Retinal pigment epithelial cell (primary cell): Measurements from ENCODE around the gene OR2J2.
"Not testable (repeated sequence)": the region's sequence is repeated elsewhere in the genome, so short reads cannot be mapped to it uniquely, and the experiment has no call there.

Experiments
- DNase-seq: peaks from one replicate; pipeline ENCODE4 v3.0.0-alpha.2; 2010; ENCODE audit warnings: low read depth
- H3K4me3 ChIP-seq: 2 replicates; pipeline ENCODE4 v1.5.1; 2011; ENCODE audit warnings: mild to moderate bottlenecking, low read length, control low read depth, moderate library complexity
- TF ChIP-seq, protein P1 (sequence below): conservative IDR thresholded peaks from 2 replicates; pipeline ENCODE4 v1.5.1; 2011; ENCODE audit warnings: low read depth, low read length, control low read depth, inconsistent platforms

Gene OR2J2

DNA sequence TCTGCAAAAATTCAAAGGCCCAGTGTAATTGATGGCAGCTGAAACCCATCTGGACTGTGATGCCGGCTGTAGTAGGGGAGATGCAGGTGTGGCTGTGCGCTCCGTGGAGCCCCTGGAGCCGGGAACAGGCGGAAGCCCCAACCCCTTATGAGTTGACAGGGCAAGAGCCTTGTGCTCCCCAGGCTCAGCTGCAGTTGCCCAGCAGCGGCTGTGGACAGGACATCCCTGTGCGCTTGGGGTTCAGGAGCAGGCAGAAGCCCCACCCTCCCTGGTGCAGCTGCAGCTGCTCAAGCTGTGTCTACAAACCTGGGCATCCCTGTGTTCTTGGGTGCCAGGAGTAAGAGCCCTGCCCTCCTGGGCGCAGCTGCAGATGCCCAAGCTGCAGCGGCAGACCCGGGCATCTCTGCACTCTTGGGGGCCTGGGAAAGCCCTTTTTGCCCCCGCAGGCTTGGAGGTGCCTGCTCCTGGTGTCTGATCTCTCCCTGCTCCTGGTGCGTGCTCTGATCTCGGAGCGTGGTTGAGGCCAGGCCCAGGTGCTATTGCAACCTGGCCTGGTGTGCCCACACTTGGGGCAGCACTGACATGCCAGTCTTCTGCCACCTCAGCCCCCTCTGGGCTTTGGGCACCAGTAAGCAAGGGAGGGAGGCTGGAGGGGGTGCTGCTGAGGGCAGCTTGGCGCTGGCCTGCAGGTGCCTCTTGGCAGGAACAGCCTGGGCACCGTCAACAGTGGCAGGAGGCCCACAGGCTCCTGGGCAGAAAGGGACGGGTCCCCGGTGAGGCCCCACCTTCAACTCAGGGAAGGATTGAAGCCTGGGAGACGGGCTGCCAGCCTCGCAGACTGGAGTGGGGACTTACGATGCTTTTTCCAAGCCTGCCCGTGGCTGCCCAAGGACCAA lies 30.3 kb downstream of the OR2J2 start:
- H3K4me3 ChIP-seq = no peak overlapping the region
- DNase-seq = no peak
- TF ChIP-seq, protein P1, sequence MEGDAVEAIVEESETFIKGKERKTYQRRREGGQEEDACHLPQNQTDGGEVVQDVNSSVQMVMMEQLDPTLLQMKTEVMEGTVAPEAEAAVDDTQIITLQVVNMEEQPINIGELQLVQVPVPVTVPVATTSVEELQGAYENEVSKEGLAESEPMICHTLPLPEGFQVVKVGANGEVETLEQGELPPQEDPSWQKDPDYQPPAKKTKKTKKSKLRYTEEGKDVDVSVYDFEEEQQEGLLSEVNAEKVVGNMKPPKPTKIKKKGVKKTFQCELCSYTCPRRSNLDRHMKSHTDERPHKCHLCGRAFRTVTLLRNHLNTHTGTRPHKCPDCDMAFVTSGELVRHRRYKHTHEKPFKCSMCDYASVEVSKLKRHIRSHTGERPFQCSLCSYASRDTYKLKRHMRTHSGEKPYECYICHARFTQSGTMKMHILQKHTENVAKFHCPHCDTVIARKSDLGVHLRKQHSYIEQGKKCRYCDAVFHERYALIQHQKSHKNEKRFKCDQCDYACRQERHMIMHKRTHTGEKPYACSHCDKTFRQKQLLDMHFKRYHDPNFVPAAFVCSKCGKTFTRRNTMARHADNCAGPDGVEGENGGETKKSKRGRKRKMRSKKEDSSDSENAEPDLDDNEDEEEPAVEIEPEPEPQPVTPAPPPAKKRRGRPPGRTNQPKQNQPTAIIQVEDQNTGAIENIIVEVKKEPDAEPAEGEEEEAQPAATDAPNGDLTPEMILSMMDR = no peak

DNA sequence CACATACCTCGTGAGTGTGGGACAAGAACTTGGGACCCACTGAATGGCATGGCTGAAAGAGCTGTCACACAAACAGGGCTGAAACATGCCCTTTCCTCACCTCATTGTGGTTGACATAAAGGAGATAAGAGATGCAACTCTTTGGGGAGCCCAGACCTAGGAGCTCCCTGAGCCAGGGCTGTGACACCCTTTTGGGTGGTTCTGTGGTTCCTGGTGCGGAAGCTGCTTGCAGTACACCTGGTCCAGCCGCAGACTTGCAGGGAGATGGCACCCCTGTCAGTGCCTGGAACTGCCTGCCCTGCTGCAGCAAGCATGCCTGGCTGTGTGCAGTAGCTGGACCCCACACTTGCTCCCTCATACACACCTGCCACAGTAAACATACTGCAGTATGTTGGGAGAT lies 31.3 kb downstream of the OR2J2 start:
- TF ChIP-seq, protein P1 = no peak
- no peak overlapping the region for H3K4me3 ChIP-seq
- no peak for DNase-seq

DNA sequence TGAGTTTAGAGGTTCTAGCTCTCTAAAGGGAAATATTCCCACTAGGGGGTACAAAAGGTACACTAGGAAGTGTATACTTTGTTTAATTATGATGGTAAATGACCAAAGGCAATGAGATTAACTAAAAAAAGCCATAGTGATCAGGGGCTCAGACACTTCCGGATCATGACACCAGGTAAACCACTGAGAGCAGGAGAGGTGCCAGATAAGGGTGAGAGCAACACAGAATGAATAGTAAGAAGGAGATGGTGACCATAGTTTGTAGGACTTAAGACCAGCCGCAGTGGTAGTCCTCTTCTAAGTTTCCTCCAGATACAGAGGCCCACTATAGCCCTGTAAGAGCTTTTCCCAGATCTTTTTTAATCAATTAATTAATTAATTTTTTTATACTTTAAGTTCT lies 40.8 kb downstream of the OR2J2 start:
- TF ChIP-seq, protein P1 = no peak
- H3K4me3 ChIP-seq = no peak overlapping the region
- DNase-seq = no peak

DNA sequence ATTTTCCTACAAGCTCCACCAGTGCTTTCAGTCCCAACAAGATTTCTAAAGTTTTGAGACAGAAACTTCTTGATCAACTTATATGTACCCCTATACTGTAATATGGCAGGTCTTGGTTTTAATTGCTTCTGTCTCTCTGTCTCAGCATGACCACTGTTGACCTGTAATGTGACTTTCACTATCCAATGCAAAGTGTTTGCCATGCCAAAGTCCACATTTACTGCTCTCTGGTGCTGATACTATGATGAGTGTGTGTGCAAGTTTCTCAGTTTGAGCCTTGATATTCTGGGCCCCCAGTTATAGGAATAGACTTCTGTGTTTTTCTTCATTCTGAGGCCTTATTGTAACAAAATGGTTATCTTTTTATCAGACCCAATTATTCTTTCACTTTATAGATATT lies 45.8 kb downstream of the OR2J2 start:
- TF ChIP-seq, protein P1 = no peak
- DNase-seq = no peak
- no peak overlapping the region for H3K4me3 ChIP-seq

DNA sequence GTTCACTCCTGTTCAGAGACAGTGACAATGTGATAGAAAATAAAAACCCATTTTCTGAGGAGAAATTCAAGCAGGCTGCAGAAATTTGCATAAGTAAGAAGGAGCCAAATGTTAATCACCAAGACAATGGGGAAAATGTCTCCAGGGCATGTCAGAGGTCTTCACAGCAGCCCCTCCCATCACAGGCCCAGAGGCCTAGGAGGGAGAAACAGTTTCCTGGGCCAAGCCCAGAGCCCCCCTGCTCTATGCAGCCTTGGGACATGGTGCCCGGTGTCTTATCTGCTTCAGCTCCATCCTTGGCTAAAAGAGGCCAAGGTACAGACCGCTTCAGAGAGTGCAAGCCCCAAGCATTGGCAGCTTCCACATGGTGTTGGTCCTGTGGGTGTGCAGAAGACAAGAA lies 46.5 kb downstream of the OR2J2 start:
- not testable (repeated sequence) for DNase-seq, H3K4me3 ChIP-seq

DNA sequence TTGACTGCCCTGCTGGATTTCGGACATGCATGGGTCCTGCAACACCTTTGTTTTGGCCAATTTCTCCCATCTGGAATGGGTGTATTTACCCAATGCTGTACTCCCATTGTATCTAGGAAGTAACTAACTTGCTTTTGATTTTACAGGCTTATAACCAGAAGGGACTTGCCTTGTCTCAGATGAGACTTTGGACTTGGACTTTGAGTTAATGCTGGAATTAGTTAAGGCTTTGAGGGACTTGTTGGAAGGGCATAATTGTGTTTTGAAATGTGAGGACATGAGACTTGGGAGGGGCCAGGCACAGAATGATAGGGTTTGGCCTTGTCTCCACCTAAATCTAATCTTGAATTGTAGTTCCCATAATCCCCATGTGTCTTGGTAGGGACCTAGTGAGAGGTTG lies 47.3 kb downstream of the OR2J2 start:
- not testable (repeated sequence) for H3K4me3 ChIP-seq, DNase-seq
